AML-193 (cell line): ENCODE data around the gene MLX.

ENCODE experiments used
- DNase-seq, 2 experiments: peaks; one replicate each; lab custom pipeline; 2025; lab: John Stamatoyannopoulos, UW

The MLX gene

GRCh38 chr17:42566883-42567573 is at the start of gene MLX:
Gene MLX (plus strand): TSS chr17:42567100. CDS start chr17:42567125, 25 bp downstream.
- peak; percentile 88 to 89 for DNase-seq

- DNase-seq, result peak; percentile 83
Measured at GRCh38 chr17:42517516-42517915, 49.4 kb upstream of the MLX start.

GRCh38 chr17:42518046-42518754 is 48.7 kb upstream of the MLX start:
- peak; percentile 33 to 40 for DNase-seq

- no peak for DNase-seq
Measured at GRCh38 chr17:42518755-42519545, 48.0 kb upstream of the MLX start.

- peak; percentile 58 to 61 for DNase-seq
Measured at GRCh38 chr17:42519546-42520491, 47.1 kb upstream of the MLX start.

- DNase-seq, result peak in 1 of 2 experiments; percentile 13
Measured at GRCh38 chr17:42520540-42520951, 46.4 kb upstream of the MLX start.

- no peak for DNase-seq
Measured at GRCh38 chr17:42521036-42521435, 45.9 kb upstream of the MLX start.

- no peak for DNase-seq
Measured at GRCh38 chr17:42521666-42522262, 45.1 kb upstream of the MLX start.

GRCh38 chr17:42522263-42522790 is 44.6 kb upstream of the MLX start:
- no peak for DNase-seq

- no peak for DNase-seq
Measured at GRCh38 chr17:42522798-42523278, 44.1 kb upstream of the MLX start.

- DNase-seq, result no peak
Measured at GRCh38 chr17:42525221-42525620, 41.7 kb upstream of the MLX start.

- DNase-seq, result no peak
Measured at GRCh38 chr17:42526031-42526444, 40.9 kb upstream of the MLX start.

- no peak for DNase-seq
Measured at GRCh38 chr17:42527932-42528331, 39.0 kb upstream of the MLX start.

- no peak for DNase-seq
Measured at GRCh38 chr17:42529061-42529460, 37.8 kb upstream of the MLX start.

GRCh38 chr17:42530952-42531454 is 35.9 kb upstream of the MLX start:
- no peak for DNase-seq

- peak; percentile 64 for DNase-seq
Measured at GRCh38 chr17:42531455-42532354, 35.2 kb upstream of the MLX start.

- no peak for DNase-seq
Measured at GRCh38 chr17:42535155-42536047, 31.5 kb upstream of the MLX start.

GRCh38 chr17:42536048-42536371 is 30.9 kb upstream of the MLX start, which contains the start of gene NAGLU:
Gene NAGLU (plus strand): TSS chr17:42536241. CDS start chr17:42536273, 32 bp downstream.
- peak; percentile 88 to 89 for DNase-seq
